HCT116 (cell line): ENCODE results near the gene UMODL1.

Source experiments
- CEBPB ChIP-seq: IDR thresholded peaks from 2 replicates; pipeline ENCODE4 v1.6.1; 2012; ENCODE audit warnings: low read depth
- EZH2 ChIP-seq: fragments of 200-600 bp; sonication (generic); IDR thresholded peaks from 2 replicates; pipeline ENCODE4 v1.6.1; 2017; ENCODE audit warnings: antibody characterized with exemption, mixed run types
- EZH2phosphoT487 ChIP-seq: fragments of 200-600 bp; IDR thresholded peaks from 2 replicates; pipeline ENCODE4 v1.6.1; 2018; ENCODE audit warnings: antibody characterized with exemption, borderline replicate concordance
- FOSL1 ChIP-seq: IDR thresholded peaks from 2 replicates; pipeline ENCODE4 v1.6.1; 2012; ENCODE audit warnings: low read depth
- POLR2A ChIP-seq: IDR thresholded peaks from 2 replicates; pipeline ENCODE4 v1.7.0; 2011; ENCODE audit warnings: borderline replicate concordance; ENCODE audit not compliant: insufficient read depth, insufficient read length; ENCODE audit errors: extremely low read depth
- POLR2AphosphoS5 ChIP-seq: IDR thresholded peaks from 2 replicates; pipeline ENCODE4 v1.6.1; 2011; ENCODE audit warnings: mild to moderate bottlenecking, low read depth, low read length, moderate library complexity
- RAD21 ChIP-seq: IDR thresholded peaks from 2 replicates; pipeline ENCODE4 v1.6.1; 2012; ENCODE audit warnings: low read depth, mild to moderate bottlenecking
- SP1 ChIP-seq: IDR thresholded peaks from 2 replicates; pipeline ENCODE4 v1.6.1; 2012; ENCODE audit warnings: low read depth
- TF ChIP-seq, protein P1 (sequence below), 3 experiments: fragments of 200-600 bp in 1 of 3; sonication (generic) in 1 of 3; IDR thresholded peaks in 2 of 3; conservative IDR thresholded peaks in 1 of 3; 2 replicates each; pipeline ENCODE4 v1.5.1; 2012 to 2017; ENCODE audit warnings: low read depth in 2 of 3, low read length in 2 of 3, antibody characterized with exemption in 1 of 3, borderline replicate concordance in 1 of 3, control low read depth in 1 of 3, mild to moderate bottlenecking in 1 of 3, mixed read lengths in 1 of 3, mixed run types in 1 of 3, moderate library complexity in 1 of 3; ENCODE audit not compliant: insufficient read depth in 1 of 3
- TF ChIP-seq, protein P2 (sequence below): IDR thresholded peaks from 2 replicates; pipeline ENCODE4 v1.6.1; 2012
- TF ChIP-seq, protein P3 (sequence below): IDR thresholded peaks from 2 replicates; pipeline ENCODE4 v1.6.1; 2012; ENCODE audit warnings: low read depth

DNA sequence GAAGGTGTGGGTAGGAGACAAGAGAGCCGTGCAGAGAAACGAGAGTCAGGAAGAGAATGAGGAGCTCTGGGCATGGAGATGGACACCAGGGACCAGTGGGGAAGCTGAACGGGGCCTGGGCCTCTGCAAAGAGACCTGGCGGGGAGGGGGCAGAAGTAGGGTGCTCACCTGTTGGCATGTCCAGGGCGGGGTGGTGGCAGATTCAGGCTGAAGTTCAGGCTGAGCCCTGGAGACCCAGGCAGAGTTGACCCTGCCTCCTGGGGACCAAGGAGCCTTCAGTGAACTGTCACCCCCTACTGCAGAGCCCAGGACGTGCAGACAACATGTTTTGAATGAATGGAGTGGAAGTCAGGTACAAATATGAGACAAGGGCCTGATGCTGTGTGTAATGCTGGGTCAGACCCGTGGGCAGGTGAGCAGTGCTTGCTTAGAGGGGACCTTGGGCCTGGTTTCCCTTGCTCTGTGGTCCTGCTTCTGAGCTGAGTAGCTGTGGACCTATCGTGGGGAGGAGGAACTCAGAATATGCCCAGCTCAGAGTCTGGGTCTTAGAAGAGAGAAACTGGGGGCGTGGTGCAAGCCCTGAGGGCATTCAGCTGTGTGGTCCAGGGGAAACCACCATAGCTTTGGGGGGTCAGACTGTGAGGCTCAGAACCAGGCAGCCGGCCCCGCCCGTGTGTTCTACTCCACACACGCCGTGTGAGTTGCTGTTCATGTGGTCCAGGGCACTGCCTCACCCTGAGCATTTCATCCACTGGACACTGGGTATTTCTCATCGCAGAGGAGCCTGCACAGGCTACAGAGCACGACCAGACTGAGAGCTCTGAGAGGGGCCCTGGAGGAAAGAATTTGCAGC lies 21.3 kb upstream of the UMODL1 start:
- TF ChIP-seq, protein P1, sequence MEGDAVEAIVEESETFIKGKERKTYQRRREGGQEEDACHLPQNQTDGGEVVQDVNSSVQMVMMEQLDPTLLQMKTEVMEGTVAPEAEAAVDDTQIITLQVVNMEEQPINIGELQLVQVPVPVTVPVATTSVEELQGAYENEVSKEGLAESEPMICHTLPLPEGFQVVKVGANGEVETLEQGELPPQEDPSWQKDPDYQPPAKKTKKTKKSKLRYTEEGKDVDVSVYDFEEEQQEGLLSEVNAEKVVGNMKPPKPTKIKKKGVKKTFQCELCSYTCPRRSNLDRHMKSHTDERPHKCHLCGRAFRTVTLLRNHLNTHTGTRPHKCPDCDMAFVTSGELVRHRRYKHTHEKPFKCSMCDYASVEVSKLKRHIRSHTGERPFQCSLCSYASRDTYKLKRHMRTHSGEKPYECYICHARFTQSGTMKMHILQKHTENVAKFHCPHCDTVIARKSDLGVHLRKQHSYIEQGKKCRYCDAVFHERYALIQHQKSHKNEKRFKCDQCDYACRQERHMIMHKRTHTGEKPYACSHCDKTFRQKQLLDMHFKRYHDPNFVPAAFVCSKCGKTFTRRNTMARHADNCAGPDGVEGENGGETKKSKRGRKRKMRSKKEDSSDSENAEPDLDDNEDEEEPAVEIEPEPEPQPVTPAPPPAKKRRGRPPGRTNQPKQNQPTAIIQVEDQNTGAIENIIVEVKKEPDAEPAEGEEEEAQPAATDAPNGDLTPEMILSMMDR (IDR thresholded peaks at IDR 0.05 in 2 of 3, conservative IDR thresholded peaks at IDR 0.05 in 1 of 3; ENCODE audit: borderline replicate concordance in 1 of 3, insufficient read depth in 1 of 3, low read depth in 2 of 3, low read length in 2 of 3), result no peak
- no peak for TF ChIP-seq RAD21
- TF ChIP-seq POLR2A, result no peak
- no peak for TF ChIP-seq EZH2
- no peak for TF ChIP-seq CEBPB
- TF ChIP-seq, protein P2, sequence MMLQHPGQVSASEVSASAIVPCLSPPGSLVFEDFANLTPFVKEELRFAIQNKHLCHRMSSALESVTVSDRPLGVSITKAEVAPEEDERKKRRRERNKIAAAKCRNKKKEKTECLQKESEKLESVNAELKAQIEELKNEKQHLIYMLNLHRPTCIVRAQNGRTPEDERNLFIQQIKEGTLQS, result no peak
- no peak for TF ChIP-seq EZH2phosphoT487
- no peak for TF ChIP-seq SP1
- TF ChIP-seq, protein P3, sequence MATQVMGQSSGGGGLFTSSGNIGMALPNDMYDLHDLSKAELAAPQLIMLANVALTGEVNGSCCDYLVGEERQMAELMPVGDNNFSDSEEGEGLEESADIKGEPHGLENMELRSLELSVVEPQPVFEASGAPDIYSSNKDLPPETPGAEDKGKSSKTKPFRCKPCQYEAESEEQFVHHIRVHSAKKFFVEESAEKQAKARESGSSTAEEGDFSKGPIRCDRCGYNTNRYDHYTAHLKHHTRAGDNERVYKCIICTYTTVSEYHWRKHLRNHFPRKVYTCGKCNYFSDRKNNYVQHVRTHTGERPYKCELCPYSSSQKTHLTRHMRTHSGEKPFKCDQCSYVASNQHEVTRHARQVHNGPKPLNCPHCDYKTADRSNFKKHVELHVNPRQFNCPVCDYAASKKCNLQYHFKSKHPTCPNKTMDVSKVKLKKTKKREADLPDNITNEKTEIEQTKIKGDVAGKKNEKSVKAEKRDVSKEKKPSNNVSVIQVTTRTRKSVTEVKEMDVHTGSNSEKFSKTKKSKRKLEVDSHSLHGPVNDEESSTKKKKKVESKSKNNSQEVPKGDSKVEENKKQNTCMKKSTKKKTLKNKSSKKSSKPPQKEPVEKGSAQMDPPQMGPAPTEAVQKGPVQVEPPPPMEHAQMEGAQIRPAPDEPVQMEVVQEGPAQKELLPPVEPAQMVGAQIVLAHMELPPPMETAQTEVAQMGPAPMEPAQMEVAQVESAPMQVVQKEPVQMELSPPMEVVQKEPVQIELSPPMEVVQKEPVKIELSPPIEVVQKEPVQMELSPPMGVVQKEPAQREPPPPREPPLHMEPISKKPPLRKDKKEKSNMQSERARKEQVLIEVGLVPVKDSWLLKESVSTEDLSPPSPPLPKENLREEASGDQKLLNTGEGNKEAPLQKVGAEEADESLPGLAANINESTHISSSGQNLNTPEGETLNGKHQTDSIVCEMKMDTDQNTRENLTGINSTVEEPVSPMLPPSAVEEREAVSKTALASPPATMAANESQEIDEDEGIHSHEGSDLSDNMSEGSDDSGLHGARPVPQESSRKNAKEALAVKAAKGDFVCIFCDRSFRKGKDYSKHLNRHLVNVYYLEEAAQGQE, result no peak
- no peak for TF ChIP-seq POLR2AphosphoS5
- no peak for TF ChIP-seq FOSL1
